Measurements from ENCODE around the gene PPFIBP2.

Gene PPFIBP2

GRCh38 chr11:7639643-7640025 lies 125.8 kb downstream of the PPFIBP2 start:
- no peak for TF ChIP-seq CTCF (IDR thresholded peaks at IDR 0.05; ENCODE audit: low read depth, low read length)
- no peak overlapping the region for H3K4me3 ChIP-seq (ENCODE audit: low read depth, low read length)

GRCh38 chr11:7640816-7641215 lies 127.0 kb downstream of the PPFIBP2 start:
- no peak for TF ChIP-seq CTCF (IDR thresholded peaks at IDR 0.05; ENCODE audit: low read depth, low read length)
- H3K4me3 ChIP-seq (ENCODE audit: low read depth, low read length), result no peak overlapping the region

GRCh38 chr11:7642747-7643146 lies 128.9 kb downstream of the PPFIBP2 start:
- H3K4me3 ChIP-seq (ENCODE audit: low read depth, low read length), result no peak overlapping the region
- TF ChIP-seq CTCF (IDR thresholded peaks at IDR 0.05; ENCODE audit: low read depth, low read length), result no peak

GRCh38 chr11:7643314-7643713 lies 129.5 kb downstream of the PPFIBP2 start:
- H3K4me3 ChIP-seq (ENCODE audit: low read depth, low read length), result no peak overlapping the region
- no peak for TF ChIP-seq CTCF (IDR thresholded peaks at IDR 0.05; ENCODE audit: low read depth, low read length)

- no peak for TF ChIP-seq CTCF (IDR thresholded peaks at IDR 0.05; ENCODE audit: low read depth, low read length)
- no peak overlapping the region for H3K4me3 ChIP-seq (ENCODE audit: low read depth, low read length)
Measured at GRCh38 chr11:7645206-7645605, 131.4 kb downstream of the PPFIBP2 start.

GRCh38 chr11:7646866-7647265 lies 133.1 kb downstream of the PPFIBP2 start:
- TF ChIP-seq CTCF (IDR thresholded peaks at IDR 0.05; ENCODE audit: low read depth, low read length), result no peak
- H3K4me3 ChIP-seq (ENCODE audit: low read depth, low read length), result no peak overlapping the region

- no peak overlapping the region for H3K4me3 ChIP-seq (ENCODE audit: low read depth, low read length)
- no peak for TF ChIP-seq CTCF (IDR thresholded peaks at IDR 0.05; ENCODE audit: low read depth, low read length)
Measured at GRCh38 chr11:7648264-7648663, 134.5 kb downstream of the PPFIBP2 start.

Data from WI38 (cell line).